GM19395 (cell line): Measurements from ENCODE around the gene CFAP119.

Experiments
- ATAC-seq: cut with Tn5 transposase; IDR thresholded peaks from one replicate; pipeline ENCODE4 v1.9.1; 2021; ENCODE audit warnings: mild to moderate bottlenecking, moderate library complexity; ENCODE audit not compliant: unreplicated experiment

The CFAP119 gene

GRCh38 chr16:30762991-30763725 lies 1.3 kb upstream of the CFAP119 start:
- no peak for ATAC-seq

GRCh38 chr16:30761427-30761927 lies 385 bp downstream of the CFAP119 start:
- peak; percentile 38 for ATAC-seq

GRCh38 chr16:30760577-30761426 lies 1.1 kb downstream of the CFAP119 start:
- ATAC-seq, result no peak

DNA sequence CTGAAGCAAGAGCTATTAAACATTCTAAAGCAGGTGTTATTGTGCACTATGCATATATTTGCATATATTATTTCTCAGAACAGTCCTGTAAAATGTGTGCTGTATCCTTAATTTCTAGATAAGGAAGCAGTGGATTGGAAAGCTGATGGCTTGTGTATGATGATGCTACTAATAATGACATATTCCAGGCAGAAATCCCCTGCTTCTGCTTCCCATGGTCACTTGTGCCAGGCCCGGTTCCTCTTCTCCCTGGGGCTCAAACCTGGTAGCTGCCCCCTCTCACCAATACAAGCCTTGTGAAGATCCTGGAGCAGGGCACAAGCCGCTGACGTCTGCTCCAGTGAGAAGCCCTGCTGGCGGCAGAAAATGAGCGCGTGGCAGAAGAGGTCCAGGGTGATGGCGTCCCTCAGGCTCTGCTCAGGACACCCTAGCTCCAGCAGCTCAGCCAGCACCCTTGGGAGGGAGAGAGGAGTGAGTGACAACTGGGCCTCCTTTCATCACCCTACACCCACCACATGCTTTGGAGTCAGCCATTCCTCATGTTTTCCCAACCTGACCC lies 1.8 kb downstream of the CFAP119 start:
- ATAC-seq, result no peak

DNA sequence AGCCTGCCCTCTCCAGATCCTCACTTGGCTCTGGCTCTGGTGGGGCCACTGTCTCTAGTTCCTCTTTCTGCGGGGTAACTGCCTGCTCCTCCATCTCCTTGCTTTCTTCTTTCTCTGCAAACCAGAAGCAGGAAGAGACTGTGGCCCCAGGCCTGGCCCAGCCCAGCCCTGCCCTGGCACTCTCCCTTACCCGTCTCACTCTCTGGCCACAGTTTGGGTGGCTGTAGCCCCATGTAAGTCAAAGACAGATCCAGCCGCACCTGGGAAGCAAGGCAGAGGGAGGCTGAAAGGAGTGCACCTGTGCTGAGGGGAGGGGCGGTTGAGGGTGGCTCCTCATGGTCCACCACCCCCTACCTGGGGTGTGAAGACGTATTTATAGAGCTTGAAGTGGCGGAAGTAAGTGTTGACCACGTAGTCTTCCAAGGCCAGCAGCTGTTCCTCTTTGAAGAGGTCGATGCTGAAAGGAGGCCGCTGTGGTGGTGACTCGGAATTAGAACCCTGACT lies 2.8 kb downstream of the CFAP119 start:
- no peak for ATAC-seq

DNA sequence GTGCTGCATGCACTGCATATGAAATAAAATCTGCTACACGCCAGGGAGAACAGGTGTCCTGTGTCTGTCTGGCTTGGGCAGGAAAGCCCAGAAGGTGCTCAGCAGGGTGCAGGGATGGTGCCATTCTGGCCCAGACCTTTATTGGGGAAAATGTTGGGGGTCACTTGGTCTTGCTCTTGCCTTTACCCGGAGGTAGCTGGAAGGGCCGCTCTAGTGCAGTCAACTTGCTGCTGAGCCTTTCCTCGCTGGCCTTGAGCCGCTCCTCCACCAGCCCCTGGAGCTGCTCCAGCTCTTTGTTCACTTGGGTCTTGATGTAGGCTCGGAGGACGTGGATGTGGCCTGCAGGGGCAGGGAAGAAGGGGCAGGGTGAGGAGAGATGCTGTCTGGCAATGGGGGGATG lies 4.5 kb downstream of the CFAP119 start:
- ATAC-seq, result no peak

DNA sequence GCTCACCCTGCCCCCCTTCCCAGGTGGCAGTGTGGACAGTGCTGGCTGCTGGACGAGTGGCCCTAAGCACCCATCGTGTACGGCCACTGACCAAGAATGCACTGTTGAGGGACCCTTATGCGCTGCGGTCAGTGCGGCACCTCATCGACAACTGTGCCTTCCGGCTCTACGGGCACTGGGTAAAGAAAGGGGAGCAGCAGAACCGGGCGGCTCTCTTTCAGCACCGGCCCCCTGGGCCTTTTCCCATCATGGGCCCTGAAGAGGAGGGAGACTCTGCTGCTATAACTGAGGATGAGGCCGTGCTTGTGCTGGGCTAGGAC lies 5.1 kb downstream of the CFAP119 start:
- no peak for ATAC-seq

DNA sequence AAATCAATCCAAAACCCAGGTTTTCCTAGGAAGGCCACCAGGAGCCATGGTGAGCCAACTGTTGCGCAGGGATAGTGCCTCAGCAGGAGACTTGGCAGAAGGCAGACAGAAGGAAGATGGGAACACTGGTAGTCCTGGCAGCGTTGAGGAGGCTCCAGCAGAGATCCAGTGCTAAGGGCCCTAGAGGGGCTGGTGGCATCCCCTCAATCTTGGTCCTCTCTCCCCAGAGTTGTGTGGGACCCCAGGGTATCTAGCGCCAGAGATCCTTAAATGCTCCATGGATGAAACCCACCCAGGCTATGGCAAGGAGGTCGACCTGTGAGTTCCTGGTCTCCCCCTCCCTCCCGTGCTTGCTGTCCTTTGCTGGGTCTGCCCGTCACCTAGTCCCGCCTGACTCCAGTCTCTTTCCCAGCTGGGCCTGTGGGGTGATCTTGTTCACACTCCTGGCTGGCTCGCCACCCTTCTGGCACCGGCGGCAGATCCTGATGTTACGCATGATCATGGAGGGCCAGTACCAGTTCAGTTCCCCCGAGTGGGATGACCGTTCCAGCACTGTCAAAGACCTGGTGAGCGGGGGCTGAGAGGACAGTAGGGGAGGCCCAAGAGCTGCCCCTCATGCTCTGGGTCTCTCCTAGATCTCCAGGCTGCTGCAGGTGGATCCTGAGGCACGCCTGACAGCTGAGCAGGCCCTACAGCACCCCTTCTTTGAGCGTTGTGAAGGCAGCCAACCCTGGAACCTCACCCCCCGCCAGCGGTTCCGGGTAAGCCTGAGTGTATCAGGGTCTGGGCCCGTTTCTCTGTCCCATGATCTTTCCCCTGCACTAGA lies 5.7 kb downstream of the CFAP119 start:
- ATAC-seq, result no peak

GRCh38 chr16:30753596-30753995 lies 8.3 kb downstream of the CFAP119 start:
- no peak for ATAC-seq

DNA sequence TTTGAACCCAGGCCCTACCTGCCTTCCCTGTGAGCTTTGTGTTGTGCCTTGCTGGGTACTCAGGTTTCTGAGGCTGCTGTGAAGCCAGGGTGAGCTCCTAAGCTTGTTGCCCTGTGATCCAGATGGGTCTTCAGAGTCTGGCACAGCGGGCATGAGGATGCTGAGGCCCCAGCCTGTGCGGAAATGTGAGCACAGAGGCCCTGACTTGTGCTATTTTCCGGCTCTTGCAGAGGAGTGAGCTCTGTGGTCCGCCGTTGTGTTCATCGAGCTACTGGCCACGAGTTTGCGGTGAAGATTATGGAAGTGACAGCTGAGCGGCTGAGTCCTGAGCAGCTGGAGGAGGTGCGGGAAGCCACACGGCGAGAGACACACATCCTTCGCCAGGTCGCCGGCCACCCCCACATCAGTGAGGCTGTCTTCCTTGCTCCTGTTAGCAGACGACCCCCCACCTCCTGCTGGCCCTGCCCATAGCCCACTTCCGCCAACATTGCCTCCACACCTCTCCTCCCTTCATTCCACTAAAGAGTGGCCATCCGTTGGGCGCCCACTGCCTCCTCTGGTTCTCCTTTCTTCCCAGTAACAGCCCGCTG lies 10.9 kb downstream of the CFAP119 start:
- no peak for ATAC-seq

DNA sequence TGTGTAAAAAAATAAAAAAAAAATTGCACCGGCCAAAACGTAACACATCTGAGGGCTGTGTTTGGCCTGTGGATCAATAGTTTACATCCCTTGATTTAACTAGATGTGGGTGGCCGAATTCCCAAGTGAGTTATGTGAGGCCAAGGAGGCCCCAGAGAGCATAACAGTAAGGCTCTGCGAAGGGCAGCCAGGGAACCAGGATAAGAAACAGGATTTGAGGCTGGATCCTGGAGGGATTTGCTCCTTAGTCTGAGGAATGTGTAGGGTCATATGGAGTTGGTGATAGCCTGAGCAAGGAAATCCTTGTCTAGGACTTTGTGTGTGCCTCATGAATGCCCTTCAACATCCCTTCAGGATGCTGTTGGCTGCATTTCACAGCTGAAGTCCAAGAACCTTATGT lies 11.7 kb downstream of the CFAP119 start:
- ATAC-seq, result no peak

DNA sequence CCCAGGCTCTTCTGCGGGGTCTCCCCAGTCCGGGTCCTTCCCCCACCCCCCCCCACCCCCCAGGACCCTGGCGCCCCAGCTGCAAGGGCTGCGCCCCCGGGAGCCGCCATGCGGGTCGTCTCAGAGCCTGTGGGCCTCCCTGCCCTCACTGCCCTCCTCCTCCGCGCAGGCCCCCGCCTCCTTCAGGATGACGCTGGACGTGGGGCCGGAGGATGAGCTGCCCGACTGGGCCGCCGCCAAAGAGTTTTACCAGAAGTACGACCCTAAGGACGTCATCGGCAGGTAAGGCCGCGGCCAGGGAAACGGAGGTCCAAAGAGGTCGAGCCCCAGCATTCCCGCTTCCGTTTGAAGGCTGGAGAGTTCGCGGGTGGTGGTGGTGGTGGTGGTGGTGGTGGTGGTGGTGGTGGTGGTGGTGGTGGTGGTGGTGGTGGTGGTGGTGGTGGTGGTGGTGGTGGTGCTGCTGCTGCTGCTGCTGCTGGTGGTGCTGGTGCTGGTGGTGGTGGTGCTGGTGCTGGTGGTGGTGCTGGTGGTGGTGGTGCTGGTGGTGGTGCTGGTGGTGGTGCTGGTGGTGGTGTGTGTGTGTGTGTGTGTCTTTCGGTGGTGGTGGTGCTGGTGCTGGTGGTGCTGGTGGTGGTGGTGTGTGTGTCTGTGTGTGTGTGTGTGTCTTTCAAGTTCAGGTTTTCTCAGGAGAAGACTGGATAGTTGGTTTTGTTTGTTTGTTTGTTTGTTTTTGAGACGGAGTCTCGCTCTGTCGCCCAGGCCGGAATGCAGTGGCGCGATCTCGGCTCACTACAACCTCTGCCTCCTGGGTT lies 13.0 kb downstream of the CFAP119 start:
- peak; percentile 15 for ATAC-seq

- peak; percentile 98 for ATAC-seq
Measured at GRCh38 chr16:30747799-30748633, 13.8 kb downstream of the CFAP119 start, which contains the start of gene PHKG2. TSS of gene PHKG2 (plus strand) at chr16:30748425. CDS start at chr16:30748821, 396 bp downstream.

DNA sequence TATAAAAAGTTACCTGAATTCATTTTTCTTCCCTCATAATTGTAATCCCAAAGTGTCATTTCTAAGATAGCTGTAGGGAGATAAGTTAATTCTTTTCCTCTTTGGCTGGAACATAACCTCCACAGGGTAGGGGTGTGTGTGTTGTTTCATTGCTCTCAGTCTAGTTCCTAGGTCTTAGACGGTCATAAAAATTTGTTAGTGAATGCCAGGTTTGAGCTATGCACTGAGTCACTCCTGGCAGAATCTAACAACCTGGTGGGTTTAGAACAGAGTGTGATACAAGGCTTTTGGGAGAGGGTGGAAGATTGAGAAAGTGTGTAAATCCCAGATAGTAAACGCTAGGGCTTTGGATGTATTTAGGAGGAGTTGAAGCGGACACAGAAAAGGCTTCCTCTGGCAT lies 14.5 kb downstream of the CFAP119 start:
- no peak for ATAC-seq

GRCh38 chr16:30746638-30747175 lies 15.2 kb downstream of the CFAP119 start:
- no peak for ATAC-seq

DNA sequence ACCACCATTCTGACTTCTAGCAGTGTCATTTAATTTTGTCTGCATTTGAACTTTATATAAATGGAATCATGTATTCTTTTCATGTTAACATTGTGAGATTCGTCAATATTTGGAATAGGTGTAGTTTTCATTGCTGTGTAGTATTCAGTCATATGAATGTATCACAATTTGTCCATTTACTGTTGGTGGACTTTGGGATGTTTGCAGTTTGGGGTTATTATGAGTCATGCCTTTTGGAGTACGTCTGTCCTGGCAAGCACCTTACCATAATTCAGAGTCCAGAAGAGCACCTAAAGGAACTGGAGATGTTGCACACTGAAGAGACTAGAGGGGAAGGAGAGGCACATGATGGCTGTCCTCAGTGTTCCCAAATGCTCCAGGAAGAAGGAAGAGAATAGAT lies 16.8 kb downstream of the CFAP119 start:
- no peak for ATAC-seq

GRCh38 chr16:30744183-30744582 lies 17.7 kb downstream of the CFAP119 start:
- no peak for ATAC-seq

DNA sequence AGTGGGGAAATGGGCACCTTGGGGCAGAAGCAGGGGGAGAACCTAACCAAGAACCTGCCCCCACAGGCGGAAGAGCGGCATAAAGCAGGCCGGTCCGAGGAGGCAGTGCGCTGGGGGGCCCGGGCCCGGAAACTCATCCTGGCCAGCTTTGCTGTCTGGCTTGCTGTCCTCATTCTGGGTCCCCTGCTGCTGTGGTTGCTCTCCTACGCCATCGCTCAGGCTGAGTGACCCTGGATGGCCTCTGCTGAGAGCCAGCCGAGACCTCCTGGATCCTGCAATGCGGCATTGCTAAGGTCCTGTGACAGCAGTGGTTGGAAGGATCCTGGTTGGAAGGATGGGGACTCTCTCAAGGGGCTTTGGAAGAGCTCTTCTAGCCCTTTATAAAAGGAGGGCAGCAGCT lies 18.1 kb downstream of the CFAP119 start:
- ATAC-seq, result no peak
